Mammary microvascular endothelial cell (primary cell): ENCODE measurements around the gene TBC1D3E. TPM values are rescaled to one million over a fixed set of nuclear protein-coding genes. Genes with fewer than 3 reads are reported as not detected.

Experiments
- total RNA-seq: library from RNA; depleted of rRNA; stranded (reverse); fragments of >200 nt; gene quantifications from 2 replicates; pipeline ENCODE4 v1.2.3, GENCODE V29; 2015

Gene TBC1D3E
- total RNA-seq = 0.89 TPM in 1 of 2 replicates, not detected in the other

DNA sequence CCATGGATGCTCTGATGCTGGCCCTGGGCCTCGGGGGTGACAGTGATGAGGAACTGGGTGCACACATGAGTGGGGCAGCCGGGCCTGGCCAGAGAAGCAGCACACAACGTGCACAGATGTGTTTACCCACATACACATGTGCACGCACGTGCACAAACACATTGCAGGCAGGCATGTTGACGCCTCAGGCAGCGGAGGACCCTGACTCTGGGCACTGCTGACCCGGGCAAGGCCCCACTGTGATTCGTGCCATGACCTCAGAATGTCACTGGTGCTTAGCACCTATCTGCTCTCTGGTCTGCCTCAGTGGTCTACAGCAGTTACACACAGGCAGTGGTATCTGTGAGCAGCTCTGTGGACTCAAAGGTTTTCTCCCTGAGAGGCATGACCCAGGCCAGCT, at the start of gene TBC1D3E:
TSS of gene TBC1D3E (plus strand) at position 301 of the 400 bp plus-strand sequence. CDS start 1,545 bp downstream, outside the sequence.

Other genes with a start within 250 kb of the TBC1D3E start
- gene TBC1D3K, start 203.5 kb upstream of the TBC1D3E start, total RNA-seq = not detected in 2 replicates
- not detected in 2 replicates for gene TBC1D3L, start 138.9 kb upstream of the TBC1D3E start, total RNA-seq
- gene TBC1D3D, start 124.0 kb upstream of the TBC1D3E start, total RNA-seq = 1.4 TPM in 1 of 2 replicates, not detected in the other
- gene TBC1D3C, start 59.3 kb upstream of the TBC1D3E start, total RNA-seq = 0.13 and 0.20 TPM in 2 replicates
- not detected in 2 replicates for gene TBC1D3, start 64.6 kb downstream of the TBC1D3E start, total RNA-seq
- gene MRPL45, start 169.2 kb downstream of the TBC1D3E start, total RNA-seq = 34.5 and 37.8 TPM in 2 replicates
- not detected in 2 replicates for gene GPR179, start 216.0 kb downstream of the TBC1D3E start, total RNA-seq
- 2.9 and 4.4 TPM in 2 replicates for gene SOCS7, start 223.9 kb downstream of the TBC1D3E start, total RNA-seq